ENCODE measurements around the gene DTNA. TPM values are rescaled to one million over a fixed set of nuclear protein-coding genes. Genes with fewer than 3 reads are reported as not detected.

Gene DTNA
- total RNA-seq, 1 donor: 10.1 TPM

DNA sequence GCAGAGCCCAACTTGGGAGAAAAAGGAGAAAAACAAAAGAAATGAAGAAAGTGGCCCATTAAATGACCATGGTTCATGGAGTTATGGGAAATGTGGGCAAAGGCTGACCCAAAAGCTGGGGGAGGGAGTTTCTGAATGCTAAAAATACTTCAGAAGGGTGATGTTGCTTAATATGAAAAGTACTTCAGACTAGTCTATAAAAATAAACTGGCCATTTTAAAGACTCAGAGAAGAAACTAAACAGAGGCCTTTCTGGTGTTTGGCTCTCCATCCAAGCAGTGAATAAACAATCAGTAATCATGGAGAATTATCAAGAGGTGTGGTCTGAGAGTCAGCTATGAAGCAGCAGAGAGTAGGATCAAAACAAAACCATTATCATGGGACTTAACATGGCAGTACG, 170.3 kb downstream of the DTNA start:
- Histone ChIP-seq H3K79me2 (ENCODE audit: insufficient read depth, low read length) (no peaks in the 10 kb centered on the region), H3K9me3 (ENCODE audit: low read depth, low read length) (no peaks in the 10 kb centered on the region), H3K27ac (ENCODE audit: low read depth, low read length) (no peak overlapping the region), H3K36me3 (ENCODE audit: insufficient read depth, low read length) (no peaks in the 10 kb centered on the region), H3K4me3 (ENCODE audit: insufficient read depth, low read length) (no peak overlapping the region), H3K4me1 (ENCODE audit: insufficient read depth, low read length) (no peaks in the 10 kb centered on the region), H3K27me3 (ENCODE audit: insufficient read depth, low read length) (no peaks in the 10 kb centered on the region), H3K4me2 (ENCODE audit: insufficient read depth, low read length) (no peak overlapping the region), H2AFZ (ENCODE audit: low read length) (peak overlapping the region; percentile 80), H4K20me1 (ENCODE audit: insufficient read depth, low read length) (no peaks in the 10 kb centered on the region)
- TF ChIP-seq, protein P1, sequence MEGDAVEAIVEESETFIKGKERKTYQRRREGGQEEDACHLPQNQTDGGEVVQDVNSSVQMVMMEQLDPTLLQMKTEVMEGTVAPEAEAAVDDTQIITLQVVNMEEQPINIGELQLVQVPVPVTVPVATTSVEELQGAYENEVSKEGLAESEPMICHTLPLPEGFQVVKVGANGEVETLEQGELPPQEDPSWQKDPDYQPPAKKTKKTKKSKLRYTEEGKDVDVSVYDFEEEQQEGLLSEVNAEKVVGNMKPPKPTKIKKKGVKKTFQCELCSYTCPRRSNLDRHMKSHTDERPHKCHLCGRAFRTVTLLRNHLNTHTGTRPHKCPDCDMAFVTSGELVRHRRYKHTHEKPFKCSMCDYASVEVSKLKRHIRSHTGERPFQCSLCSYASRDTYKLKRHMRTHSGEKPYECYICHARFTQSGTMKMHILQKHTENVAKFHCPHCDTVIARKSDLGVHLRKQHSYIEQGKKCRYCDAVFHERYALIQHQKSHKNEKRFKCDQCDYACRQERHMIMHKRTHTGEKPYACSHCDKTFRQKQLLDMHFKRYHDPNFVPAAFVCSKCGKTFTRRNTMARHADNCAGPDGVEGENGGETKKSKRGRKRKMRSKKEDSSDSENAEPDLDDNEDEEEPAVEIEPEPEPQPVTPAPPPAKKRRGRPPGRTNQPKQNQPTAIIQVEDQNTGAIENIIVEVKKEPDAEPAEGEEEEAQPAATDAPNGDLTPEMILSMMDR (IDR thresholded peaks at IDR 0.05; ENCODE audit: extremely low read depth, low read depth, low read length): no peak
- DNase-seq (ENCODE audit: insufficient read length, low spot score, missing footprints): no peak

DNA sequence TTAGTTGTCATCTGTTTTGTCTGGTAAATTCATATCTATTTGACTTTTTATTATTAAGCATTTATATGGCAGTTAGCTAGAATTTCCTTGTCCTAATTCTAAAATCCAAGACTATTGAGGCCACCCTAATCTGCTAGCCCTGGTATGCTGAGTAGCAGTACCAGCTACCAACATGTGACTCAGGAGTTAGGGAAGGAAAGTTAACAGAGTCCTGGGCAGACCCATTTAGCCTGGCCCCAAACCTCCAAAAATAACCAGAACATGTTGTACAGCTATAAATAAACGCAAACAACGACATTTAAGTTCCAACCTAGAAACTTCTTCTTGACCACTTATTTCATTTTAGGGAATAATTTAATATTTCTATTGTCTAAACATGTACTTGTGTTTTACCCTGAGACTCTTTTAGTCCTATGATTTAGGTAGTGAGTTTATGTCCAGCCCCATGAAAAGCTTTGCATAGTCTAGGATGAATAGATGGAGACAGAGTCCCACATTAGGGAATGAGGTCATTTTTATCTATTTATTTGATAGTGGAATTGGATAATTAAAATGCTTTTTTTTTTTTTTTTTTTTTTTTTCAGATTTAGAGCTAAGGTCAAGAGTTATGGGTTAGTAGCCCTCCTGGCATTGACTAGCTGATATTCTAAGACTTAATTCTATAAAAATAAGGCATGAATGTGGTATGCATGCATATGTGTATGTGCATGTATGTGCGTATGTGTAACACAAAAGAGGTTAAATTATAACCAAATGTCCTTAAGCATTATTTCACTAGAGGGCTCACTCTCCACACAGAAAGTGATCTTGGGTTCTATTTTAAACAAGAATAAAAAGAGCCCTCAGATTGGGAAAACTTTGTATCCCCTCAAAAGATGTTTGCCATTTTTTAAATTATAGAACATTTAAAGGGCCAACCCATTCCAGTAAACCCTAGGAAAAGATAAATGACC, 171.1 kb downstream of the DTNA start:
- H3K4me2 ChIP-seq (ENCODE audit: insufficient read depth, low read length): no peak overlapping the region
- H4K20me1 ChIP-seq (ENCODE audit: insufficient read depth, low read length): no peaks in the 10 kb centered on the region

DNA sequence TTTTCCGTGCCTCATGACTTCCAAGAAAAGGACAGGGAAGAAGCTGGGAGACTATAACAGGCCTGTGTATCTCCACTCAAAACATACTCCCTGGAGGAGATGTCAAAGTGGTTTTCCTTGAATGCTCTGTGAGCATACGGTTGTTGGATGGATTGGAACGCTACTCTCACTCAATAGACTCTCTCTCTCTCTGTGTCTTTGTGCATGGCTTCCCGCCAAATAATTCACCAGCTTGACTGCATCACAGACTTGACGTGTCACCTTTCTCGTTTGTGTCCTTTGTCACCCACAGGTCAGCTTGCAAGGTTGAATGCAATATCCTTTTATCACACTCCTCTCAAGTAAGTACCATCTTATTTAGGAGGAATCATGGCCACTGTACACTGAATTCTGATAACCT, 174.3 kb downstream of the DTNA start:
- H3K79me2 ChIP-seq (ENCODE audit: insufficient read depth, low read length): no peaks in the 10 kb centered on the region
- H3K4me1 ChIP-seq (ENCODE audit: insufficient read depth, low read length): no peaks in the 10 kb centered on the region
- H3K27ac ChIP-seq (ENCODE audit: low read depth, low read length): no peak overlapping the region
- no peak for DNase-seq (ENCODE audit: insufficient read length, low spot score, missing footprints)
- H3K27me3 ChIP-seq (ENCODE audit: insufficient read depth, low read length): no peaks in the 10 kb centered on the region
- no peak overlapping the region for H3K4me2 ChIP-seq (ENCODE audit: insufficient read depth, low read length)
- H3K9me3 ChIP-seq (ENCODE audit: low read depth, low read length): no peaks in the 10 kb centered on the region
- H3K36me3 ChIP-seq (ENCODE audit: insufficient read depth, low read length): no peaks in the 10 kb centered on the region
- H3K4me3 ChIP-seq (ENCODE audit: insufficient read depth, low read length): no peak overlapping the region
- TF ChIP-seq, protein P1 (IDR thresholded peaks at IDR 0.05; ENCODE audit: extremely low read depth, low read depth, low read length): no peak
- no peak overlapping the region for H2AFZ ChIP-seq (ENCODE audit: low read length)
- no peaks in the 10 kb centered on the region for H4K20me1 ChIP-seq (ENCODE audit: insufficient read depth, low read length)

More for the DNA sequence above, 171.1 kb downstream of the DTNA start:
- H3K36me3 ChIP-seq (ENCODE audit: insufficient read depth, low read length): no peaks in the 10 kb centered on the region
- H3K79me2 ChIP-seq (ENCODE audit: insufficient read depth, low read length): no peaks in the 10 kb centered on the region
- H3K27ac ChIP-seq (ENCODE audit: low read depth, low read length): no peak overlapping the region
- DNase-seq (ENCODE audit: insufficient read length, low spot score, missing footprints): no peak
- TF ChIP-seq, protein P1 (IDR thresholded peaks at IDR 0.05; ENCODE audit: extremely low read depth, low read depth, low read length): peak; percentile 22
- H2AFZ ChIP-seq (ENCODE audit: low read length): peak overlapping the region; percentile 80
- H3K4me1 ChIP-seq (ENCODE audit: insufficient read depth, low read length): no peaks in the 10 kb centered on the region
- no peaks in the 10 kb centered on the region for H3K9me3 ChIP-seq (ENCODE audit: low read depth, low read length)
- no peaks in the 10 kb centered on the region for H3K27me3 ChIP-seq (ENCODE audit: insufficient read depth, low read length)
- no peak overlapping the region for H3K4me3 ChIP-seq (ENCODE audit: insufficient read depth, low read length)

DNA sequence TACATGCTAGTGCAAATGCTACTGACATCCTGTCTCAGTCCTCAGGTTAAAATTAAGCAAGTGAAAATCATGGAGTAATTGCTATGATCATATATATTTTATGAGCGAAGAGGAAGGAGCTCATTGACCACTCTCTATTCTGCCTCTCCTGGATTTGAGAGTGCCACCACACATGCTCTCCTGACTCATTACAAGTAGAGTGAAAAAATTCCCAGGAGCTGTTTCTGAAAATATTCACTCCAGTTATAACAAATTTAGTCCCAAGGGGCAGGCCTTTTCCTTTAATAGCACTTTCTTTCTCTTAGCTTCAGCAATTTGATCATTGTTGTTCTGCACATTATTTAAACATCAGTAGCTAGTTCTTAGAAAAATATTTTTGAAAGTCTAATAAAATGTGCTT, 176.1 kb downstream of the DTNA start:
- Histone ChIP-seq H3K4me3 (ENCODE audit: insufficient read depth, low read length) (no peak overlapping the region), H2AFZ (ENCODE audit: low read length) (no peak overlapping the region), H4K20me1 (ENCODE audit: insufficient read depth, low read length) (no peaks in the 10 kb centered on the region), H3K4me2 (ENCODE audit: insufficient read depth, low read length) (no peak overlapping the region), H3K79me2 (ENCODE audit: insufficient read depth, low read length) (no peaks in the 10 kb centered on the region), H3K9me3 (ENCODE audit: low read depth, low read length) (no peaks in the 10 kb centered on the region), H3K27ac (ENCODE audit: low read depth, low read length) (no peak overlapping the region), H3K27me3 (ENCODE audit: insufficient read depth, low read length) (no peaks in the 10 kb centered on the region), H3K4me1 (ENCODE audit: insufficient read depth, low read length) (no peaks in the 10 kb centered on the region), H3K36me3 (ENCODE audit: insufficient read depth, low read length) (no peaks in the 10 kb centered on the region)
- no peak for DNase-seq (ENCODE audit: insufficient read length, low spot score, missing footprints)
- TF ChIP-seq, protein P1 (IDR thresholded peaks at IDR 0.05; ENCODE audit: extremely low read depth, low read depth, low read length): no peak
